Hepatocyte (in vitro differentiated cells): ENCODE data around the gene SERTAD3. TPM values are rescaled to one million over a fixed set of nuclear protein-coding genes. Genes with fewer than 3 reads are reported as not detected.
"Not testable (repeated sequence)": the region's sequence is repeated elsewhere in the genome, so short reads cannot be mapped to it uniquely, and the experiment has no call there.

Source experiments
- DNase-seq: peaks from one replicate; pipeline ENCODE4 v3.0.0-alpha.2; 2016; ENCODE audit warnings: low spot score
- H2AFZ ChIP-seq: fragments of 200-600 bp; sonication (generic); 2 replicates; pipeline ENCODE4 v1.6.0; 2016; ENCODE audit warnings: antibody characterized with exemption, mild to moderate bottlenecking
- H3K27ac ChIP-seq: fragments of 200-600 bp; sonication (generic); 2 replicates; pipeline ENCODE4 v1.5.1; 2016; ENCODE audit warnings: mild to moderate bottlenecking
- H3K27me3 ChIP-seq: fragments of 200-600 bp; sonication (generic); 2 replicates; pipeline ENCODE4 v1.6.1; 2016
- H3K36me3 ChIP-seq: fragments of 200-600 bp; sonication (generic); replicated peaks from 2 replicates; pipeline ENCODE4 v1.5.1; 2016; ENCODE audit warnings: low read depth; ENCODE audit not compliant: insufficient read depth
- H3K4me1 ChIP-seq: fragments of 200-600 bp; sonication (generic); 2 replicates; pipeline ENCODE4 v1.5.1; 2016; ENCODE audit warnings: mild to moderate bottlenecking, moderate library complexity; ENCODE audit not compliant: insufficient read depth
- H3K4me2 ChIP-seq: fragments of 200-600 bp; sonication (generic); 2 replicates; pipeline ENCODE4 v1.6.0; 2016
- H3K4me3 ChIP-seq: fragments of 200-600 bp; sonication (generic); 2 replicates; pipeline ENCODE4 v1.5.1; 2016; ENCODE audit warnings: mild to moderate bottlenecking
- H3K79me2 ChIP-seq: fragments of 200-600 bp; sonication (generic); 2 replicates; pipeline ENCODE4 v1.6.0; 2017; ENCODE audit warnings: mild to moderate bottlenecking
- H3K9me2 ChIP-seq: fragments of 200-600 bp; sonication (generic); replicated peaks from 2 replicates; pipeline ENCODE4 v1.6.0; 2017; ENCODE audit warnings: mild to moderate bottlenecking; ENCODE audit not compliant: insufficient read depth
- H3K9me3 ChIP-seq: fragments of 200-600 bp; sonication (generic); 2 replicates; pipeline ENCODE4 v1.5.1; 2016; ENCODE audit warnings: low read depth, mild to moderate bottlenecking
- H4K20me1 ChIP-seq: fragments of 200-600 bp; sonication (generic); 2 replicates; pipeline ENCODE4 v1.6.0; 2016; ENCODE audit warnings: mild to moderate bottlenecking; ENCODE audit not compliant: insufficient read depth, poor library complexity, severe bottlenecking
- CTCF ChIP-seq: fragments of 200-600 bp; sonication (generic); IDR thresholded peaks from 2 replicates; pipeline ENCODE4 v1.5.1; 2016; ENCODE audit warnings: antibody characterized with exemption, mild to moderate bottlenecking; ENCODE audit not compliant: poor library complexity
- EZH2 ChIP-seq: fragments of 200-600 bp; sonication (generic); IDR thresholded peaks from 2 replicates; pipeline ENCODE4 v1.6.1; 2016; ENCODE audit warnings: antibody characterized with exemption, mild to moderate bottlenecking, borderline replicate concordance
- EZH2phosphoT487 ChIP-seq: fragments of 200-600 bp; sonication (generic); IDR thresholded peaks from one replicate; pipeline ENCODE4 v1.6.1; 2018; ENCODE audit warnings: antibody characterized with exemption, mild to moderate bottlenecking, low read depth, moderate library complexity; ENCODE audit not compliant: unreplicated experiment, severe bottlenecking
- WGBS: methylation state at CpG from one replicate; pipeline ENCODE4 v1.1.6; 2016; ENCODE audit warnings: low lambda C conversion rate; ENCODE audit errors: missing lambda C conversion rate; 5-methylcytosine and 5-hydroxymethylcytosine counted together
- polyA plus RNA-seq: library from polyadenylated mRNA; unstranded; fragments of >200 nt; fragmentation: Nextera tagmentation; extraction: Ambion mirVana; gene quantifications from 2 replicates; pipeline ENCODE4 v1.2.1, GENCODE V29; 2016
- total RNA-seq: library from RNA; depleted of rRNA; stranded (reverse); fragments of >200 nt; gene quantifications from 2 replicates; pipeline ENCODE4 v1.2.3, GENCODE V29; 2014

The SERTAD3 gene
- total and polyA plus RNA-seq, 2 experiments from 2014 or later, result 36.4 to 64.0 TPM

- H3K36me3 ChIP-seq, result no peaks in the 10 kb centered on the region
- H4K20me1 ChIP-seq, result peaks cover 28% of the 10 kb centered on the region
- H3K79me2 ChIP-seq, result peaks cover 35% of the 10 kb centered on the region
- H3K9me3 ChIP-seq, result no peaks in the 10 kb centered on the region
- WGBS, result 96% methylated on average over 3 of the region's 3 CpGs
- no peaks in the 10 kb centered on the region for H3K9me2 ChIP-seq
- peaks cover 25% of the 10 kb centered on the region for H3K4me1 ChIP-seq
- H3K27me3 ChIP-seq, result no peaks in the 10 kb centered on the region
- no peak overlapping the region for H3K4me3 ChIP-seq
- TF ChIP-seq CTCF, result no peak
- TF ChIP-seq EZH2phosphoT487, result no peak
- TF ChIP-seq EZH2, result no peak
- H3K27ac ChIP-seq, result no peak overlapping the region
- no peak for DNase-seq
- H3K4me2 ChIP-seq, result no peak overlapping the region
- no peak overlapping the region for H2AFZ ChIP-seq
Observed at GRCh38 chr19:40438284-40438683, 5.9 kb downstream of the SERTAD3 start.

- H3K27ac ChIP-seq, result peak overlapping the region; percentile 97
- H2AFZ ChIP-seq, result peak overlapping the region; percentile 52
- peaks cover 14% of the 10 kb centered on the region for H3K79me2 ChIP-seq
- peak overlapping the region; percentile 76 for H3K4me2 ChIP-seq
- no peaks in the 10 kb centered on the region for H3K27me3 ChIP-seq
- WGBS, result 3% methylated on average over 22 of the region's 50 CpGs
- H3K9me2 ChIP-seq, result no peaks in the 10 kb centered on the region
- TF ChIP-seq CTCF, result no peak
- no peak for TF ChIP-seq EZH2
- TF ChIP-seq EZH2phosphoT487, result no peak
- H3K4me3 ChIP-seq, result peak overlapping the region; percentile 31
- peaks cover 19% of the 10 kb centered on the region for H3K4me1 ChIP-seq
- no peaks in the 10 kb centered on the region for H3K36me3 ChIP-seq
- H3K9me3 ChIP-seq, result no peaks in the 10 kb centered on the region
- DNase-seq, result peak; percentile 96
- no peaks in the 10 kb centered on the region for H4K20me1 ChIP-seq
Observed at GRCh38 chr19:40433391-40434216, 10.5 kb downstream of the SERTAD3 start.

GRCh38 chr19:40432760-40433159 is 11.4 kb downstream of the SERTAD3 start:
- Histone ChIP-seq H3K27ac (peak overlapping the region; percentile 97), H3K79me2 (peaks cover 14% of the 10 kb centered on the region), H3K4me1 (peaks cover 19% of the 10 kb centered on the region), H2AFZ (peak overlapping the region; percentile 52), H3K4me2 (peak overlapping the region; percentile 76)
- H3K36me3 ChIP-seq, H3K9me3 ChIP-seq, H3K4me3 ChIP-seq, H3K9me2 ChIP-seq, H3K27me3 ChIP-seq, H4K20me1 ChIP-seq, DNase-seq: not testable (repeated sequence)
- WGBS, result 65% methylated on average over 7 of the region's 7 CpGs

GRCh38 chr19:40431698-40432097 is 12.4 kb downstream of the SERTAD3 start:
- H3K36me3 ChIP-seq, result no peaks in the 10 kb centered on the region
- no peaks in the 10 kb centered on the region for H3K27me3 ChIP-seq
- WGBS, result 99% methylated on average over 3 of the region's 3 CpGs
- H3K4me3 ChIP-seq, result no peak overlapping the region
- H3K27ac ChIP-seq, result peak overlapping the region; percentile 97
- no peaks in the 10 kb centered on the region for H3K9me2 ChIP-seq
- TF ChIP-seq EZH2phosphoT487, result no peak
- no peak for TF ChIP-seq EZH2
- TF ChIP-seq CTCF, result no peak
- H3K4me1 ChIP-seq, result peaks cover 19% of the 10 kb centered on the region
- no peaks in the 10 kb centered on the region for H4K20me1 ChIP-seq
- H3K79me2 ChIP-seq, result peaks cover 14% of the 10 kb centered on the region
- no peak for DNase-seq
- H3K9me3 ChIP-seq, result no peaks in the 10 kb centered on the region
- no peak overlapping the region for H2AFZ ChIP-seq
- H3K4me2 ChIP-seq, result no peak overlapping the region

- not testable (repeated sequence) for H3K4me3 ChIP-seq, H3K36me3 ChIP-seq, H3K4me2 ChIP-seq, DNase-seq, H3K9me3 ChIP-seq, H3K27ac ChIP-seq, H3K9me2 ChIP-seq, H3K27me3 ChIP-seq, H4K20me1 ChIP-seq, H2AFZ ChIP-seq
- H3K79me2 ChIP-seq, result peaks cover 14% of the 10 kb centered on the region
- peaks cover 19% of the 10 kb centered on the region for H3K4me1 ChIP-seq
- whole genome bisulfite sequencing, result 97% methylated on average over 10 of the region's 10 CpGs
Observed at GRCh38 chr19:40430242-40430641, 13.9 kb downstream of the SERTAD3 start.

GRCh38 chr19:40428197-40428596 is 15.9 kb downstream of the SERTAD3 start:
- H3K4me3 ChIP-seq, H3K9me2 ChIP-seq, DNase-seq, H4K20me1 ChIP-seq, H3K27me3 ChIP-seq, H2AFZ ChIP-seq, H3K4me2 ChIP-seq, H3K9me3 ChIP-seq, H3K27ac ChIP-seq, H3K36me3 ChIP-seq: not testable (repeated sequence)
- peaks cover 15% of the 10 kb centered on the region for H3K4me1 ChIP-seq
- WGBS, result 98% methylated on average over 7 of the region's 7 CpGs
- peaks cover 33% of the 10 kb centered on the region for H3K79me2 ChIP-seq
